Breast epithelium (tissue), 3 donors: ENCODE measurements around the gene NCK2.

Source experiments
- CTCF ChIP-seq, 3 donors: fragments of 450-650 bp; IDR thresholded peaks; one replicate each; pipeline ENCODE4 v1.5.1; 2016 to 2017; ENCODE audit warnings: antibody characterized with exemption in 3 of 3, mild to moderate bottlenecking in 3 of 3, moderate library complexity in 3 of 3
- POLR2A ChIP-seq: fragments of 450-650 bp; IDR thresholded peaks from one replicate; pipeline ENCODE4 v1.6.1; 2016; ENCODE audit warnings: antibody characterized with exemption, mild to moderate bottlenecking, moderate library complexity

GRCh38 chr2:105848367-105848766 lies 103.7 kb downstream of the NCK2 start:
- TF ChIP-seq CTCF (IDR thresholded peaks at IDR 0.05) = no peak
- no peak for TF ChIP-seq POLR2A
